Measurements from ENCODE around the gene NACC1.

Gene NACC1

GRCh38 chr19:13153569-13154240, 35.6 kb downstream of the NACC1 start:
- Histone ChIP-seq H3K4me1 (ENCODE audit: insufficient read depth, low read length) (peaks cover 58% of the 10 kb centered on the region), H3K79me2 (ENCODE audit: insufficient read depth, low read length) (peaks cover 31% of the 10 kb centered on the region), H3K9me3 (ENCODE audit: insufficient read depth, low read length, severe bottlenecking) (no peaks in the 10 kb centered on the region), H3K9ac (ENCODE audit: low read depth, low read length) (peak overlapping the region; percentile 87), H3K4me3 (ENCODE audit: low read depth in 1 of 2, low read length in 2 of 2) (peak overlapping the region; percentile 34 to 88), H2AFZ (ENCODE audit: low read depth, low read length) (no peak overlapping the region), H4K20me1 (ENCODE audit: insufficient read depth, low read length) (peaks cover 27% of the 10 kb centered on the region), H3K4me2 (ENCODE audit: insufficient read depth, low read length) (peak overlapping the region; percentile 100), H3K27me3 (ENCODE audit: insufficient read depth, low read length, poor library complexity) (peaks cover 16% of the 10 kb centered on the region), H3K36me3 (ENCODE audit: insufficient read depth, low read length) (peaks cover 11% of the 10 kb centered on the region; the same call in 1 of the 2 replicates), H3K27ac (ENCODE audit: low read length) (peak overlapping the region; percentile 80)
- DNase-seq, result peak; percentile 34
- ATAC-seq (ENCODE audit: insufficient read depth, low read depth), result no peak
- peak; percentile 91 for TF ChIP-seq EZH2 (IDR thresholded peaks at IDR 0.05; ENCODE audit: borderline replicate concordance, low read depth, low read length, severe bottlenecking)
- no peak for TF ChIP-seq CTCF (IDR thresholded peaks at IDR 0.05; ENCODE audit: borderline replicate concordance, extremely low read depth, low read length, poor library complexity, severe bottlenecking)

- Histone ChIP-seq H4K20me1 (ENCODE audit: insufficient read depth, low read length) (peaks cover 27% of the 10 kb centered on the region), H3K27ac (ENCODE audit: low read length) (peak overlapping the region; percentile 80), H3K4me2 (ENCODE audit: insufficient read depth, low read length) (peak overlapping the region; percentile 100), H3K4me3 (ENCODE audit: low read depth in 1 of 2, low read length in 2 of 2) (peak overlapping the region; percentile 34 to 88), H3K4me1 (ENCODE audit: insufficient read depth, low read length) (peaks cover 52% of the 10 kb centered on the region), H3K9me3 (ENCODE audit: insufficient read depth, low read length, severe bottlenecking) (no peaks in the 10 kb centered on the region), H3K27me3 (ENCODE audit: insufficient read depth, low read length, poor library complexity) (peaks cover 16% of the 10 kb centered on the region), H3K9ac (ENCODE audit: low read depth, low read length) (peak overlapping the region; percentile 87), H2AFZ (ENCODE audit: low read depth, low read length) (no peak overlapping the region), H3K36me3 (ENCODE audit: insufficient read depth, low read length) (peaks cover 11% of the 10 kb centered on the region; the same call in 1 of the 2 replicates), H3K79me2 (ENCODE audit: insufficient read depth, low read length) (peaks cover 29% of the 10 kb centered on the region)
- ATAC-seq (ENCODE audit: insufficient read depth, low read depth), result no peak
- TF ChIP-seq EZH2 (IDR thresholded peaks at IDR 0.05; ENCODE audit: borderline replicate concordance, low read depth, low read length, severe bottlenecking) (no peak), CTCF (IDR thresholded peaks at IDR 0.05; ENCODE audit: borderline replicate concordance, extremely low read depth, low read length, poor library complexity, severe bottlenecking) (no peak)
- DNase-seq, result peak; percentile 38
Measured at GRCh38 chr19:13154241-13154778, 36.2 kb downstream of the NACC1 start.

GRCh38 chr19:13154911-13155471, 36.9 kb downstream of the NACC1 start:
- no peak for TF ChIP-seq EZH2 (IDR thresholded peaks at IDR 0.05; ENCODE audit: borderline replicate concordance, low read depth, low read length, severe bottlenecking)
- TF ChIP-seq CTCF (IDR thresholded peaks at IDR 0.05; ENCODE audit: borderline replicate concordance, extremely low read depth, low read length, poor library complexity, severe bottlenecking), result peak; percentile 30
- peaks cover 47% of the 10 kb centered on the region for H3K4me1 ChIP-seq (ENCODE audit: insufficient read depth, low read length)
- peaks cover 16% of the 10 kb centered on the region for H3K27me3 ChIP-seq (ENCODE audit: insufficient read depth, low read length, poor library complexity)
- DNase-seq (peak; percentile 62), ATAC-seq (ENCODE audit: insufficient read depth, low read depth) (no peak)
- peak overlapping the region; percentile 87 for H3K9ac ChIP-seq (ENCODE audit: low read depth, low read length)
- peaks cover 11% of the 10 kb centered on the region; the same call in 1 of the 2 replicates for H3K36me3 ChIP-seq (ENCODE audit: insufficient read depth, low read length)
- peak overlapping the region; percentile 48; the same call in 1 of the 2 replicates for H3K27ac ChIP-seq (ENCODE audit: low read length)
- peak overlapping the region; percentile 34 to 88; a peak in 3 of 4 replicates for H3K4me3 ChIP-seq (ENCODE audit: low read depth in 1 of 2, low read length in 2 of 2)
- peak overlapping the region; percentile 100 for H3K4me2 ChIP-seq (ENCODE audit: insufficient read depth, low read length)
- H3K9me3 ChIP-seq (ENCODE audit: insufficient read depth, low read length, severe bottlenecking), result no peaks in the 10 kb centered on the region
- peaks cover 27% of the 10 kb centered on the region for H4K20me1 ChIP-seq (ENCODE audit: insufficient read depth, low read length)
- no peak overlapping the region for H2AFZ ChIP-seq (ENCODE audit: low read depth, low read length)
- peaks cover 25% of the 10 kb centered on the region for H3K79me2 ChIP-seq (ENCODE audit: insufficient read depth, low read length)

All from DND-41 (cell line).